Esophagus muscularis mucosa (tissue), 4 donors: ENCODE data around the gene NTM. TPM values are rescaled to one million over a fixed set of nuclear protein-coding genes. Genes with fewer than 3 reads are reported as not detected.

Source experiments
- DNase-seq: peaks from one replicate; pipeline ENCODE4 v3.0.0-alpha.2; 2017; ENCODE audit errors: extremely low spot score
- H3K27ac ChIP-seq, 4 donors: fragments of 200-600 bp; sonication (generic); replicated peaks in 1 of 4; 1 replicate in 3 of 4; 2 replicates in 1 of 4; pipeline ENCODE4 v1.5.1; 2016 to 2019; ENCODE audit warnings: mild to moderate bottlenecking in 1 of 4
- H3K27me3 ChIP-seq, 4 donors: fragments of 200-600 bp; sonication (generic); one replicate each; pipeline versions ENCODE4 v1.5.1 to v1.6.0; 2016 to 2019
- H3K36me3 ChIP-seq, 4 donors: fragments of 200-600 bp; sonication (generic); one replicate each; pipeline ENCODE4 v1.5.1; 2016 to 2019
- H3K4me1 ChIP-seq, 4 donors: fragments of 200-600 bp; sonication (generic); one replicate each; pipeline ENCODE4 v1.5.1; 2016 to 2019
- H3K4me3 ChIP-seq, 4 donors: fragments of 200-600 bp; sonication (generic); 1 replicate in 2 of 4; 2 replicates in 2 of 4; pipeline ENCODE4 v1.5.1; 2016 to 2019; ENCODE audit warnings: mild to moderate bottlenecking in 4 of 4, moderate library complexity in 1 of 4
- H3K9me3 ChIP-seq, 4 donors: fragments of 200-600 bp; sonication (generic); 1 replicate in 3 of 4; 2 replicates in 1 of 4; pipeline ENCODE4 v1.5.1; 2016 to 2019
- EP300 ChIP-seq: sonication (generic); formaldehyde crosslinking; IDR thresholded peaks from one replicate; pipeline ENCODE4 v1.6.1; 2017; ENCODE audit warnings: antibody characterized with exemption
- POLR2A ChIP-seq: fragments of 450-650 bp; IDR thresholded peaks from one replicate; pipeline ENCODE4 v1.6.1; 2017; ENCODE audit warnings: antibody characterized with exemption, moderate library complexity, mild to moderate bottlenecking, low read depth
- POLR2AphosphoS5 ChIP-seq, 2 donors: sonication (generic); formaldehyde crosslinking; IDR thresholded peaks; one replicate each; pipeline ENCODE4 v1.6.1; 2017; ENCODE audit warnings: antibody characterized with exemption in 2 of 2
- WGBS: methylation state at CpG from one replicate; pipeline ENCODE4 v1.1.5; 2018; 5-methylcytosine and 5-hydroxymethylcytosine counted together
- intact Hi-C: fragments of 100-400 bp; cut with DNase I; formaldehyde crosslinking; loops from one replicate; pipeline ENCODE4 v1.15.1; 2023
- total RNA-seq, 4 donors: library from RNA; depleted of rRNA; stranded (reverse); fragments of >200 nt; gene quantifications; one replicate each; pipeline versions ENCODE4 v1.1.0 to v1.2.1, GENCODE V29; 2016
- TF ChIP-seq, protein P1 (sequence below), 3 experiments: fragments of 200-600 bp in 2 of 3; fragments of 450-650 bp in 1 of 3; sonication (generic) in 2 of 3; IDR thresholded peaks; one replicate each; pipeline ENCODE4 v1.5.1; 2017 to 2019; ENCODE audit warnings: antibody characterized with exemption in 3 of 3, mild to moderate bottlenecking in 2 of 3, moderate library complexity in 1 of 3

Gene NTM
- total RNA-seq, 4 donors from 2014 or later: 5.6 to 25.3 (median 8.3) TPM

DNA sequence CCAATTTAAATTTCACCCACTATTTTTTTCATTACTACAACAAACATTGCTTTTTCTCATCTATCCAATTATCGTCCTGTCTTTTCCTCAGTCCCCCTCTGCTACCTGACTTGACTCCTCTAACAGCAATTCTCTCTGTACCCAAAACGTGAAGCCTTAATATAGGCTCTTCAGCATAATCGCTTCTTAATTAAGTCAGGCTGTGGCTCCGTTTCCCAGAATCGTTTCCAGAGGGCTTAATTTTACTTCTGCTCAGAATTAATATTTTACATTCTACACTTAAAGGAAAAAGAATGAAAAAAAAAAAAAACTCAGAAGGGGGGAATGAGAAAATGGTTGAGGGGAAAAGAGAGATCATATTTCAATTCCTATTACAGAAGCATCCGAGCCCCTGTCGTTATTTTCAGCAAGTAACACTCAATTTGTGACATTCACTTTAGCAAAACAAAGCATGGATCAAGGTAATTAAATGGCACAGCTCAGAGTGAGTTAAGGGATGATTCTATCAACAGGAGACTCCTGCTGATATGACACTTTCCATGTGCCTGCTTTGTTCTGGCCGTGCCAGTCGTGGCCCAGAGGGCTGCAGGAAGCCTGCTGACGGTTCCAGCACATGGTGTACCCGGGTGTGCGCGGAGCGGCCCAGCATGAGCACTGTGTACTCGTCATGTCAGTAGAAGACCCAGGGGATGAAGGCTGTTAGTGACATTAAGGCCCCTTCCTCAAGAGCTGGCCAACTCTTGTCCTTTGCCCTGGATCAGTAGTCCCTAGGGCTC is 272.5 kb downstream of the NTM start:
- no peaks in the 10 kb centered on the region for H3K36me3 ChIP-seq
- 70% methylated on average over 7 of the region's 15 CpGs for WGBS
- H3K27ac ChIP-seq: no peak overlapping the region
- H3K4me3 ChIP-seq: no peak overlapping the region
- H3K4me1 ChIP-seq: no peaks in the 10 kb centered on the region
- TF ChIP-seq POLR2A (no peak), EP300 (no peak), POLR2AphosphoS5 (IDR thresholded peaks at IDR 0.05) (no peak)
- TF ChIP-seq, protein P1, sequence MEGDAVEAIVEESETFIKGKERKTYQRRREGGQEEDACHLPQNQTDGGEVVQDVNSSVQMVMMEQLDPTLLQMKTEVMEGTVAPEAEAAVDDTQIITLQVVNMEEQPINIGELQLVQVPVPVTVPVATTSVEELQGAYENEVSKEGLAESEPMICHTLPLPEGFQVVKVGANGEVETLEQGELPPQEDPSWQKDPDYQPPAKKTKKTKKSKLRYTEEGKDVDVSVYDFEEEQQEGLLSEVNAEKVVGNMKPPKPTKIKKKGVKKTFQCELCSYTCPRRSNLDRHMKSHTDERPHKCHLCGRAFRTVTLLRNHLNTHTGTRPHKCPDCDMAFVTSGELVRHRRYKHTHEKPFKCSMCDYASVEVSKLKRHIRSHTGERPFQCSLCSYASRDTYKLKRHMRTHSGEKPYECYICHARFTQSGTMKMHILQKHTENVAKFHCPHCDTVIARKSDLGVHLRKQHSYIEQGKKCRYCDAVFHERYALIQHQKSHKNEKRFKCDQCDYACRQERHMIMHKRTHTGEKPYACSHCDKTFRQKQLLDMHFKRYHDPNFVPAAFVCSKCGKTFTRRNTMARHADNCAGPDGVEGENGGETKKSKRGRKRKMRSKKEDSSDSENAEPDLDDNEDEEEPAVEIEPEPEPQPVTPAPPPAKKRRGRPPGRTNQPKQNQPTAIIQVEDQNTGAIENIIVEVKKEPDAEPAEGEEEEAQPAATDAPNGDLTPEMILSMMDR (IDR thresholded peaks at IDR 0.05): no peak
- intact Hi-C loops: no loop called here
- H3K27me3 ChIP-seq: no peaks in the 10 kb centered on the region
- DNase-seq: no peak
- no peaks in the 10 kb centered on the region for H3K9me3 ChIP-seq

DNA sequence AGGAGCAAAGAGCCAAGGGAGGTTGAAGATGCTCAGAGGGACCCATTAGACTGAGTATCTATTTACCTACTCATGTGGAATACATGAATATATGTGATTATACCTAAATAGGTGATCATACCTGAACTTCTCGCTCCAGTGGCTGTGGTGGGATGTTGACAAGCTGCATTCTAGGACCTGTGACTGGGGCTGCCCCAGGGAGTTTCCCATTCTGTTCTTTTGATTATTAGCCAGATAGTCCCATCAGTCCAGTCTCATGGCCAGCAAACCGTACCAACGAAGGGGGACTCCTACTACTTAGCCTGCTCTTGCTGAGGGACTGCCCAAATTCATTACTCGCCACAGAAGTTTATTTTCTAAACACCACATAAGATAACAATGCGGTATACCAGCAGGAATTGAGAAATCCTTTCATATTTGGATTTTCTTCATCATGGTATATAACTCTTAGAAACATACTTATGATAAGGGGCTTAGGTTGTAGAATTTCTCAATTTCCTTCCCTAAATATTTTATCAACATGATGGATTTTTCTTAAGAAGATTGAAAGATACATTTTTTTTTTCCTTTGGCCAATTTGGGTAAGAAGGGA is 273.9 kb downstream of the NTM start:
- Histone ChIP-seq H3K27ac (no peak overlapping the region), H3K27me3 (peaks cover 0 to 6% (median 0%) of the 10 kb centered on the region in 4 donors), H3K36me3 (no peaks in the 10 kb centered on the region), H3K4me3 (no peak overlapping the region), H3K4me1 (no peaks in the 10 kb centered on the region), H3K9me3 (no peaks in the 10 kb centered on the region)
- intact Hi-C loops: no loop called here
- no peak for DNase-seq
- no peak for TF ChIP-seq POLR2A
- TF ChIP-seq, protein P1 (IDR thresholded peaks at IDR 0.05): no peak
- TF ChIP-seq EP300: no peak
- WGBS: 82% methylated on average over 5 of the region's 5 CpGs

DNA sequence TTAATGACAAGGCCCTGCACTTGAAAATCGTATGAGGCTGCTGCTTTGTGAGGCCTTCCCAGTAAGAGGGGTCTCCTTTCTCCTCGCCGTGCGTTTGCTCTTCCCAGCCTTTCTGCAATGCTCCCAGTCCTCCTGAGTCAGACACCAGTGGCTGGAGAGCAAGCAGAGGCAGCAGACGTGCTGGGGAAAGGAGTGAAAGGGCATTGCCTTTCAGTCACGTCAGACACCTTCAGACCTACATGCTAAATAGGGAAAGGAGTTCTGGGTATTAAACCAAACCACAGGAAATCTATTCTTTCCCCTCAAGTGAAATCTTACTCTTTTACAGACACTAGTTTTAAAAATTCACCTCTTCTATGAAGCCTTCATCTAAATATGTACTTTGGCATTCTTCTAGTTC is 274.8 kb downstream of the NTM start:
- no peaks in the 10 kb centered on the region for H3K36me3 ChIP-seq
- no peaks in the 10 kb centered on the region for H3K4me1 ChIP-seq
- 62% methylated on average over 6 of the region's 6 CpGs for WGBS
- H3K9me3 ChIP-seq: no peaks in the 10 kb centered on the region
- no peak for DNase-seq
- no peak overlapping the region for H3K27ac ChIP-seq
- TF ChIP-seq, protein P1 (IDR thresholded peaks at IDR 0.05): no peak
- TF ChIP-seq EP300: no peak
- no peak for TF ChIP-seq POLR2AphosphoS5 (IDR thresholded peaks at IDR 0.05)
- peaks cover 0 to 6% (median 0%) of the 10 kb centered on the region in 4 donors for H3K27me3 ChIP-seq
- intact Hi-C loops: no loop called here
- no peak overlapping the region for H3K4me3 ChIP-seq

DNA sequence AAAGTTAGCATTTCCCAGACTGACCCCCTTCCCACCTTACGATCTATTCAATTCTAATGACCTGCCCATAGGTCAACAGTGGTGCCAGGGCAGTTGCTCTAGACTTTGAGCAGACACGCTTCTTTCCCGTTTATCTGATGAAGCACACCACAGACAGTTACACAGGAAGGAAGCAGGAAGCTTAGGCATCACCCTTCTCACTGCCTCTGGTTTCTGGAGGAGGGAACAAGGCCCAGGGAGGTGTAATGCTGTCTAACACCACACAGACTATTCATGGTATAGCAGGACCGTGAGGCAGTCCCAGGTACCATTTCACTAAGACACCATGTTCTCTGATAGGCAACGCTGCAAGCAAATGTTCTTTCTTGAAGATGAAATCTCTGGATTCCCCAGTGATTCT is 279.4 kb downstream of the NTM start:
- Histone ChIP-seq H3K27me3 (peaks cover 0 to 11% (median 0%) of the 10 kb centered on the region in 4 donors), H3K36me3 (no peaks in the 10 kb centered on the region), H3K9me3 (no peaks in the 10 kb centered on the region), H3K27ac (no peak overlapping the region), H3K4me1 (no peaks in the 10 kb centered on the region), H3K4me3 (no peak overlapping the region)
- intact Hi-C loops: no loop called here
- TF ChIP-seq EP300: no peak
- no peak for TF ChIP-seq POLR2AphosphoS5 (IDR thresholded peaks at IDR 0.05)
- no peak for TF ChIP-seq POLR2A
- TF ChIP-seq, protein P1 (IDR thresholded peaks at IDR 0.05): no peak
- DNase-seq: no peak
- WGBS: 76% methylated on average over 4 of the region's 5 CpGs
